SU-DHL-6 (cell line): ENCODE results near the gene REXO1.

Experiments
- EZH2phosphoT487 ChIP-seq: fragments of 200-600 bp; sonication (generic), shearing (Covaris generic); conservative IDR thresholded peaks from 2 replicates; pipeline ENCODE4 v1.6.1; 2018; ENCODE audit warnings: mild to moderate bottlenecking, antibody characterized with exemption, low read length, moderate library complexity, mixed read lengths
- TF ChIP-seq, protein P1 (sequence below): fragments of 200-600 bp; sonication (generic); IDR thresholded peaks from one replicate; pipeline ENCODE4 v1.5.1; 2017; ENCODE audit warnings: antibody characterized with exemption, mild to moderate bottlenecking, low read length, moderate library complexity; ENCODE audit not compliant: insufficient read depth, poor library complexity, severe bottlenecking

DNA sequence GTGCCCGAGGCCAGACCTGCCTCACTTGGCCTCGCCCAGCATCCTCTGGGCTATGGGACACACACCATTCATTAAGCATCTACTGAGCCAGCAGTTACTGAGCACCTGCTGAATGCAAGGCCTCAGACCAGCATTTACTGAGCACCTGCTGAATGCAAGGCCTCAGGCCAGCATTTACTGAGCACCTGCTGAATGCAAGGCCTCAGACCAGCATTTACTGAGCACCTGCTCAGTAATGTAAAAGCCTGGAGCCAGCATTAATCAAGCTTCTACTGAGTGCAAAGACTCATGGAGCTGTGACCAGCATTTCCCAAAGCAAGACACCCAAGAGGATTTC is 39.9 kb downstream of the REXO1 start:
- TF ChIP-seq, protein P1, sequence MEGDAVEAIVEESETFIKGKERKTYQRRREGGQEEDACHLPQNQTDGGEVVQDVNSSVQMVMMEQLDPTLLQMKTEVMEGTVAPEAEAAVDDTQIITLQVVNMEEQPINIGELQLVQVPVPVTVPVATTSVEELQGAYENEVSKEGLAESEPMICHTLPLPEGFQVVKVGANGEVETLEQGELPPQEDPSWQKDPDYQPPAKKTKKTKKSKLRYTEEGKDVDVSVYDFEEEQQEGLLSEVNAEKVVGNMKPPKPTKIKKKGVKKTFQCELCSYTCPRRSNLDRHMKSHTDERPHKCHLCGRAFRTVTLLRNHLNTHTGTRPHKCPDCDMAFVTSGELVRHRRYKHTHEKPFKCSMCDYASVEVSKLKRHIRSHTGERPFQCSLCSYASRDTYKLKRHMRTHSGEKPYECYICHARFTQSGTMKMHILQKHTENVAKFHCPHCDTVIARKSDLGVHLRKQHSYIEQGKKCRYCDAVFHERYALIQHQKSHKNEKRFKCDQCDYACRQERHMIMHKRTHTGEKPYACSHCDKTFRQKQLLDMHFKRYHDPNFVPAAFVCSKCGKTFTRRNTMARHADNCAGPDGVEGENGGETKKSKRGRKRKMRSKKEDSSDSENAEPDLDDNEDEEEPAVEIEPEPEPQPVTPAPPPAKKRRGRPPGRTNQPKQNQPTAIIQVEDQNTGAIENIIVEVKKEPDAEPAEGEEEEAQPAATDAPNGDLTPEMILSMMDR: no peak
- TF ChIP-seq EZH2phosphoT487: no peak
